HepG2 (cell line): ENCODE data around the gene ADAM10.

ENCODE experiments used
- EZH2 ChIP-seq: conservative IDR thresholded peaks from 2 replicates; pipeline ENCODE4 v1.6.1; 2012; ENCODE audit warnings: mild to moderate bottlenecking, low read depth, low read length, moderate library complexity
- KLF13 ChIP-seq: sonication (generic); formaldehyde crosslinking; IDR thresholded peaks from 2 replicates; pipeline ENCODE4 v1.4.0; 2020; ENCODE audit warnings: mild to moderate bottlenecking, missing genetic modification reagents
- NONO ChIP-seq, 2 experiments: fragments of 450-650 bp in 1 of 2; sonication (generic) in 1 of 2; formaldehyde crosslinking in 1 of 2; IDR thresholded peaks in 1 of 2; conservative IDR thresholded peaks in 1 of 2; 2 replicates each; pipeline versions ENCODE4 v1.6.1 to v1.8.0; 2017 to 2022; ENCODE audit warnings: mild to moderate bottlenecking in 1 of 2, missing genetic modification reagents in 1 of 2, moderate library complexity in 1 of 2
- ZFP36L1 ChIP-seq: sonication (generic); formaldehyde crosslinking; IDR thresholded peaks from 2 replicates; pipeline ENCODE4 v1.8.0; 2022; ENCODE audit warnings: mild to moderate bottlenecking, missing genetic modification reagents, moderate library complexity
- ZKSCAN1 ChIP-seq: fragments of 150-350 bp; IDR thresholded peaks from 2 replicates; pipeline ENCODE4 v1.6.1; 2014; ENCODE audit warnings: low read length
- TF ChIP-seq, protein P1 (sequence below), 2 experiments: sonication (generic) in 1 of 2; formaldehyde crosslinking in 1 of 2; IDR thresholded peaks; 2 replicates each; pipeline versions ENCODE4 v1.5.1 to v1.6.1; 2011 to 2020; ENCODE audit warnings: borderline replicate concordance in 1 of 2, low read depth in 1 of 2, low read length in 1 of 2, mild to moderate bottlenecking in 1 of 2, missing genetic modification reagents in 1 of 2, moderate library complexity in 1 of 2

- TF ChIP-seq ZFP36L1 (no peak), NONO (IDR thresholded peaks at IDR 0.05) (no peak), NONO (CRISPR knock-in tag; conservative IDR thresholded peaks at IDR 0.05) (no peak), EZH2 (no peak), ZKSCAN1 (no peak), KLF13 (CRISPR knock-in tag) (no peak)
- TF ChIP-seq, protein P1, sequence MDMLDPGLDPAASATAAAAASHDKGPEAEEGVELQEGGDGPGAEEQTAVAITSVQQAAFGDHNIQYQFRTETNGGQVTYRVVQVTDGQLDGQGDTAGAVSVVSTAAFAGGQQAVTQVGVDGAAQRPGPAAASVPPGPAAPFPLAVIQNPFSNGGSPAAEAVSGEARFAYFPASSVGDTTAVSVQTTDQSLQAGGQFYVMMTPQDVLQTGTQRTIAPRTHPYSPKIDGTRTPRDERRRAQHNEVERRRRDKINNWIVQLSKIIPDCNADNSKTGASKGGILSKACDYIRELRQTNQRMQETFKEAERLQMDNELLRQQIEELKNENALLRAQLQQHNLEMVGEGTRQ (IDR thresholded peaks at IDR 0.05; ENCODE audit: low read depth, low read length): no peak
- TF ChIP-seq, protein P1 (CRISPR knock-in tag; IDR thresholded peaks at IDR 0.05; ENCODE audit: borderline replicate concordance): no peak
Observed at GRCh38 chr15:58546635-58547627, 202.6 kb downstream of the ADAM10 start.
